Activated CD4-positive, alpha-beta T cell treated with anti-CD3 and anti-CD28 coated beads, Interleukin-2, amount 50 U/mL, for 48 hours (primary cell): ENCODE results near the gene PPM1H.
A peak's percentile ranks its signal among the peaks of the same experiment; 100 is the strongest.

ENCODE experiments used
- DNase-seq, 2 experiments: peaks; one replicate each; pipeline ENCODE4 v3.0.0-alpha.2; 2020

PPM1H gene

GRCh38 chr12:62868820-62869219, 66.1 kb downstream of the PPM1H start:
- no peak for DNase-seq

DNA sequence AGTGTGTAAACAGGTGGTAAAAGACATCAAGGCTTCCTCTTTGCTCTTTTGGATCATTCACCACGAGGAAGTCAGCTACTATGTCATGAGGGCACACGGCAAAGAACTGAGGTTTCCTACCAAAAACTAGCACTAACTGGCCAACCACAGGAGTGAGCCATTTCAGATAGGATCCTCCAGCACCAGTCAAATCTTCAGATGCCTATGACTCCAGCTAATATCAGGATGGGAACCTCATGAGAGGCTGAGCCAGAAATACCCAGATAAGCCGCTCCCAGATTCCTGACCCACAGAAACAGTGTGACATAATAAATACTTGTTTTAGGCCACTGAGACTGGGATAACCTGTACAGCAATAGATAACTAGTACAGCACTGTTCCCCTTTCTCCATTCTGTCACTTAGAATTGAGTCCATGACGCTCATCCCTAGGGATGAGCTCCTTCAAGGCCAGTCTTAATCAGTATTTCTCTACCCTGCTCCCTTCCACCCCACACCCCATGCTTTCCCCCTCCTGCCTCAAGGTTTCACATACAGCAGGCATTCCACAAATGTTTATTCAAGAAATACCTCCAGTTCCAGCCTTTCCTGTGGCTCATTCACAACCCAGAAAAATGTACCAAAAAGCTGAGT, 68.4 kb downstream of the PPM1H start:
- no peak for DNase-seq

- no peak for DNase-seq
Observed at GRCh38 chr12:62865937-62866336, 69.0 kb downstream of the PPM1H start.

DNA sequence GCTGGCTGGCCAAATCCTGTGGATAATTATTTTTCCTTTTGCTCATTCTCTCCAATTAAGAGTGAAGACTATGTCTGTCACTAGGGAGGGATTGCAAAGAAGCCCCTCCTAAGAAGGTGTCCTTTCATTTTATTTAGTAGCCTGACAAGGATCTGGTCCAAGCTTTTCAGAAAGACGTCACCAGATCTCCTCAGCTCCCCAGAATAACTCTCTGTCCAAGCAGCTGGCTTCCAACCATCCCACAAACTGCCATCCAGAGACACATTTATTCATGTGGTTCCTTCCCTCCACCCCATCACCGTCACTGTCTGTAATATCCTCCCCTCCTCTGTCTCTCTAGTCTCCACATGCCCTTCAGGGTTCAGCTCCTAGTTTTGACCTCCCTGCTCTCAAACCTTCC, 69.9 kb downstream of the PPM1H start:
- no peak for DNase-seq

- no peak for DNase-seq
Observed at GRCh38 chr12:62862259-62862881, 72.6 kb downstream of the PPM1H start.

GRCh38 chr12:62861586-62861985, 73.4 kb downstream of the PPM1H start:
- DNase-seq = no peak

DNA sequence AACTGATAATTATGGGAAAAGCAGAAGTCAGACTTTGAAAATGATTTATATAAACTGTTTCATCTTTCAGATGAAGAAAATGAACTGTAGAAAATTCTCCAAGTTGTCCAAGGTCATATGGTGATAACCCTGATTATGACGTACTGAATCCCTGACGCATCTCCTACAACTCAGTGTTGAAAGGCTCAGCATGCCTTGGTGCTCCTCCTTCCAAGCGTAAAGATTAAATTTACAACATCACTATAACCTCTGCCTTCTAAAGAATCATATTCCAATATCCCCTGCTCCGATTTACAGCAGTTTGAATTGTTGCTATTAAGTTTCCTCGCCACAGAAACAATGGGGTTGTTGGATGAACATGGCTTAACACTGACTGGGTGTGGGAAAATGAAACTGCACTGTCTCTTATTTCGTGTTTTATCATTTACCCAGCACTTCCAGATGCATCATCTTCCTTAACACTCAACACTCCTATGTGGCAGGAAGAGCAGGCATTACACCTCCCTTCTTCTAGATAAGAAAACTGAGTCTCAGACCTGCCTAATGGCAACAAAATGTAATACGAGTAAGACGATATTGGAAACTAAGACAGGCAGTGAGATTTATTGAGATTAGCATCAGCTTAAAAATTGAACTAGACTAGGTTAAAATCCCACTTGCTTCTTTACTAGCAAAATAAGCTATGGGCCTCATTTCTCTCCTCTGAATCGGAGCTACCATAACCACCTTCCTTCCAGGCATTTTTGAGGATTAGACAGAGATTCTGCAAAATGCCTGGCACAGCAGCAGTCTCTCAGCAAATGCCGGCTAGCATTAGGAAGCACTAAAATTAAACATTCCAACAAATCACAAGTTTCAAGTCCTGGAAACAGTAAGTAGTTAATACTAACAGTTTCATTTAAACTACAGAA, 74.2 kb downstream of the PPM1H start:
- DNase-seq = no peak

DNA sequence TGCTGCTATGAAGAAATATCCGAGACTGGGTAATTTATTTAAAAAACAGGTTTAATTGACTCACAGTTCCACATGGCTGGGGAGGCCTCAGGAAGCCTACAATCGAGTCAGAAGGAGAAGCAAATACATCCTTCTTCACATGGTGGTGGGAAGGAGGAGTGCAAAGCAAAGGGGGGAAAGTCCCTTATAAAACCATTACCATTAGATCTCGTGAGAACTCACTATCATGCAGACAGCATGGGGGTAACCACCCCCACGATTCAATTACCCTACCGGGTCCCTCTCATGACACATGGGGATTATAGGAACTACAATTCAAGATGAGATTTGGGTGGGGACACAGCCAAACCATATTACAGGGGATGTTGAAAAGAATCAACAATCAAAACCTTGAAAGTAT, 74.9 kb downstream of the PPM1H start:
- no peak for DNase-seq

DNA sequence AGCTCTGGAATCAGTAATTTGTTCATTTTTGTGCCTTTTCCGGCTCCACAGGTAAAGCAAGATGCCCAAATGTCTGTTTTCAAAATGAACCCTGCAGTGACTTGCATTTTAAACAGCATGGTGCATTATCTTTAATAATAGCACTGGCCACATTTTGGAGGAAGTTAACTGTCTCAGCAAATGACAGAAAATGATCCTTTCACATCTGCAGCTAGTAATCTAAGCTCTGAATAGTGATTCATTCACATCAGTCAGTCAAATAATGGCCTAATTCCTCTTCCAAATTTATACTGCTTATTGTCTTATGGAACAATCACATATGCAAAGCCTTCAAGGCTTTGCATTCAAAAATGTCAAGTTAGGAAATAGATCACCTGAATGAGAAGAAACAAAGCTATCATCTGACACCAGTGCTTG, 75.6 kb downstream of the PPM1H start:
- no peak for DNase-seq

- no peak for DNase-seq
Observed at GRCh38 chr12:62856454-62856853, 78.5 kb downstream of the PPM1H start.

GRCh38 chr12:62854024-62854423, 80.9 kb downstream of the PPM1H start:
- DNase-seq = no peak

DNA sequence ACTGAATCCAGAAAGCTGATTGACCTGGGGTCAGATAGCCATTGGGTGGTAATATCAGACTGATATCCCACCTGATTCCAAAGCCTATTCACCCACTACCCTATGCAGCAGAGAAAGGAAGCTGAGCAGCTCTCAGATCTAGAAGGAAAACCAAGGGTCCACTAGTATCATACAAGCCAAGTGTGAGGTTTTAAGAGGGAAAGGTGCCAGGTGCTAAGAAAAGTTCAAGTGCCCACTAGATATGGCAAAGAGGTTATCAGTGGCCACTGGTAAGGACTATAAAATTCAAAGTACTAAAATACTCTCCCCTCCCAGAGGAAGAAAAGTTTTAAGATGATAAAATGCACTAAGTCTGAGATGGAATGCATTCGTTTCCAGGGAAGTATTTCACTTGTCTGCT, 85.6 kb downstream of the PPM1H start:
- DNase-seq = no peak

DNA sequence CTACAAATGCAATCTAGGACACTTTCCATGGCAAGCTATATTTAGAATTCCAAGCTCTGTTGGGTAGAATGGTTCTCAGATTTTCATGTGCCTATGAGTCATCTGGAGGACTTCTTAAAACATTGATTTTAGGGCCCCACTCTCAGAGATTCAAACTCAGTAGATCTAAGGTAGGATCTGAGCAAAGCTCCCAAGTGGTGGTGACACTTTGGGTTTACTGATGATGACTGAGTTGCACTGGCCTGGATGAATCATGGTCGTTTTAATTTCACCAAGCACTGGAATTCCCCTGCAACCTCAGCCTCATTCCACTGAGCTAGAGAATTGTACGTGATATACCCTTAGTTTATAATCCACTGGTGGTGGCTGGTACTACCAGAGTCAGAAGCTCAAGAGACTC, 86.5 kb downstream of the PPM1H start:
- peak; percentile 5 to 22 for DNase-seq

- no peak for DNase-seq
Observed at GRCh38 chr12:62847709-62848108, 87.2 kb downstream of the PPM1H start.

GRCh38 chr12:62846491-62846890, 88.5 kb downstream of the PPM1H start:
- DNase-seq = no peak

- DNase-seq = no peak
Observed at GRCh38 chr12:62844915-62845314, 90.0 kb downstream of the PPM1H start.

GRCh38 chr12:62843716-62844115, 91.2 kb downstream of the PPM1H start:
- DNase-seq = no peak

DNA sequence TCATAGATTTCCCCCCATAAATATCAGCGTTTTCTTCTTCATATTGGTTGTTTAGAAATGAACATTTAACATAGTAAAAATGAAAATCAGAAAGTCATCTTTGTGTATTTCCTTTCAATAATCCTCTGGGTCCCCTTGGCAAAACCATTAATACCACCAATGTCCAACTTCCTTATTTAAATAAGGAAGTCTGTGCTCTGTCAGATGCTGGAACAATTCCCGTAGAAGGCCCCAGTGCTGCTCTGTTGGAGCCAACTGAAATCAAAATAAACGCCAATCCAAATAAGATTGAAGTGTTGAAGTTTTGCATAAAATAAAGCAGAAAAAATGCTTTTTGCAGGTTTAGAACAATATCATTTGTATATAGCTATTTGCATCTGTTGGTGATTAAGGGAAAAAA, 93.1 kb downstream of the PPM1H start:
- no peak for DNase-seq

- no peak for DNase-seq
Observed at GRCh38 chr12:62840806-62841205, 94.1 kb downstream of the PPM1H start.

- no peak for DNase-seq
Observed at GRCh38 chr12:62839869-62840660, 94.9 kb downstream of the PPM1H start.

DNA sequence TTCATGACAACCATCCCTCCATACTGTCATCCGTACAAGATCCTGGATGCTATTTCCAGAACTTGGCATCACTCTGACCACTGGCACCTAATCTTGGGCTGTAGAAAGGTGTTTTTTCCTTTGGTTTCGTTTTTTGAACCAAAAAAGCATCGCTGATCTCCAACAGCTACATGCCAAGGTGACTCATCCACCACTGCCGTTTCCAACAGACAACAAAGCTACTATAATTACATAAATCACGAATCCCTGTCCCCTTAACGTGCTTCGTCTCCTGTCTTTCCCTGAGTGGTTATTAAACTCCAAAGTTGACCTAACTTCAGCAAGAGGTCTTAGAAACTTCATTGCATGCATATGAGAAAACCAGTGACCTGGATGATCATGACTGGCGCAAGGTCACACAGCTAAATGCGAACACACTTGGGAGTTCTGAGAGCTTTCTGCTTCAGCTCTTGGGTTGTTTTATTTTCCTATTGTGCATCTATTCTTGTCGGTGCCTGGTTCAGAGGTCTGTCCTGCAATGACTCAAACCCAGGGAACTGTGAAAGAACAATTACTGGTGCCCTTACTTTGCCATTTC, 99.9 kb downstream of the PPM1H start:
- no peak for DNase-seq

- DNase-seq = no peak
Observed at GRCh38 chr12:62834406-62834805, 100.5 kb downstream of the PPM1H start.

GRCh38 chr12:62833634-62834033, 101.3 kb downstream of the PPM1H start:
- no peak for DNase-seq
